Calu3 (cell line): ENCODE measurements around the gene FARS2. TPM values are rescaled to one million over a fixed set of nuclear protein-coding genes. Genes with fewer than 3 reads are reported as not detected.
A peak's percentile ranks its signal among the peaks of the same experiment; 100 is the strongest.

Experiments
- BruUV-seq: library from RNA; stranded (reverse); fragments of 400-500 nt; replicated peaks from 2 replicates; lab custom pipeline; 2021; lab: Mats Ljungman, UMichigan
- CTCF ChIA-PET: fragments of 300-600 bp; sonication (Branson Sonifier 250); formaldehyde crosslinking; loops from one replicate; lab custom pipeline; 2022; ENCODE audit warnings: antibody characterized with exemption; lab: Charles Lee
- DNase-seq: peaks from one replicate; pipeline ENCODE4 v3.0.0; 2022
- H3K27ac Mint-ChIP-seq: one replicate; pipeline ENCODE4 v1.8.0; 2022; ENCODE audit warnings: mixed read lengths; ENCODE audit not compliant: unreplicated experiment
- H3K27me3 Mint-ChIP-seq: one replicate; pipeline ENCODE4 v1.8.0; 2022; ENCODE audit warnings: mixed read lengths; ENCODE audit not compliant: unreplicated experiment
- H3K36me3 Mint-ChIP-seq: one replicate; pipeline ENCODE4 v1.8.0; 2022; ENCODE audit warnings: mild to moderate bottlenecking, moderate library complexity, mixed read lengths; ENCODE audit not compliant: insufficient read depth, unreplicated experiment
- H3K4me1 Mint-ChIP-seq: one replicate; pipeline ENCODE4 v1.8.0; 2022; ENCODE audit warnings: mild to moderate bottlenecking, low read depth, mixed read lengths; ENCODE audit not compliant: unreplicated experiment
- H3K4me3 Mint-ChIP-seq: one replicate; pipeline ENCODE4 v1.8.0; 2022; ENCODE audit warnings: mild to moderate bottlenecking, low read depth, moderate library complexity, mixed read lengths; ENCODE audit not compliant: unreplicated experiment
- H3K9me3 Mint-ChIP-seq: one replicate; pipeline ENCODE4 v1.8.0; 2022; ENCODE audit warnings: low read depth, mixed read lengths; ENCODE audit not compliant: unreplicated experiment
- CTCF ChIP-seq: fragments of 200-600 bp; IDR thresholded peaks from one replicate; pipeline ENCODE4 v1.8.0; 2022; ENCODE audit warnings: antibody characterized with exemption; ENCODE audit not compliant: unreplicated experiment
- intact Hi-C: fragments of 100-400 bp; cut with micrococcal nuclease; formaldehyde crosslinking; loops from one replicate; pipeline ENCODE4 v1.10.0; 2022; ENCODE audit not compliant: unreplicated experiment
- total RNA-seq: library from RNA; stranded (reverse); gene quantifications from 2 replicates; pipeline ENCODE4 v1.2.3, GENCODE V29; 2022

Gene FARS2
- total RNA-seq, 1 experiment from 2014 or later: 13.4 TPM

GRCh38 chr6:5261545-5262109, 314 bp downstream of the FARS2 start:
- H3K4me3 Mint-ChIP-seq: peak overlapping the region; percentile 91
- peaks cover 39% of the 10 kb centered on the region for H3K36me3 Mint-ChIP-seq
- no peak for TF ChIP-seq CTCF
- no peak for DNase-seq
- peaks cover 19% of the 10 kb centered on the region for H3K4me1 Mint-ChIP-seq
- CTCF ChIA-PET: no interaction called here
- peak overlapping the region; percentile 98 for H3K27ac Mint-ChIP-seq
- H3K27me3 Mint-ChIP-seq: no peaks in the 10 kb centered on the region
- BruUV-seq: TSS peak; percentile 82
- intact Hi-C loops: no loop called here
- no peaks in the 10 kb centered on the region for H3K9me3 Mint-ChIP-seq

DNA sequence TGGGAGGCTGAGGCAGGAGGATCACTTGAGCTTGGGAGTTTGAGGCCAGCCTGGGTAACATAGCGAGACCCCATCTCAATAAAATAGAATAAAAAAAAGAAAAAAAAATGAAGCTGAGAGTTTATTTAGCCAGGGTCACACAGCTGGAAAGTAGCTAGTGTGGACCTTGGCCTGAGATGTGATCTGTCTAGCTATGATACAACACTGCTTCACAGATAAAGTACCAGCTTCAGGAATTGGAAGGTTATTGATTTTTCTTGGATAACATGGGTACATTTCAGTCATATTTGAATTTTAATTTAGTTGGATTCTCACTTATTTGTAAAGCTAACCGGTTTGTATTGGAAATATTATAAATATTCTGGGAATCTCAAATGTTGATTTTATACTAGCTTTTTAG, 5.1 kb downstream of the FARS2 start:
- no TSS peak for BruUV-seq
- no peaks in the 10 kb centered on the region for H3K27me3 Mint-ChIP-seq
- peaks cover 18% of the 10 kb centered on the region for H3K36me3 Mint-ChIP-seq
- H3K4me3 Mint-ChIP-seq: no peak overlapping the region
- no peak for DNase-seq
- TF ChIP-seq CTCF: no peak
- no peaks in the 10 kb centered on the region for H3K9me3 Mint-ChIP-seq
- intact Hi-C loops: no loop called here
- H3K4me1 Mint-ChIP-seq: peaks cover 8% of the 10 kb centered on the region
- no peak overlapping the region for H3K27ac Mint-ChIP-seq
- CTCF ChIA-PET: no interaction called here

DNA sequence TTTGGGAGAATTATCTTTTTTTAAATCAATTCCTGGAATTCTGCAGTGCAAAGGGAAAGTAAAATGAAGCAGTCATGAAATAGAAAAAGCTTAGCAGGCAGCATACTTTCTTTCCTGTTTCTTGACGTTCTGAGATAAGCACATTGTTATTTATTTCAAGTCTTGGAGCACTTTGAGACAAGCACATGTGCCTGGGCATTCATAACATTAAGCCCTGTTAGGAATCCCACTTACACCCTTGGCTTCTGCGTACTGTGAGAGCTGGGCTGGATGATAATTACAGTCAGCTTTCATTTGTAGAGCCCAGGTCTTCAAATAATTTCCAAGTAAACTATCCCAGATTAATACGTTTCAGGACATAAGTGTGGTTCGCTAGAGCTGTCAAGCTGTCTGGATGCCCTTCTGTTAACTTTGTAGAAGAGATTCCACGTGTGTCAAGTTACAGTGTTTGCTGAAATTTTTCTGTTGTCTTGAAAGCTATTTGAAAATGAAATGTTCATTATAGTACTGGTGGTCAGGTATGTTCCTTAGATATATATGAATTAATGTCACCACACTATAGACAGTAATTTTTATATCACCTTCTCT, 8.9 kb downstream of the FARS2 start:
- BruUV-seq: no TSS peak
- CTCF ChIA-PET: no interaction called here
- intact Hi-C loops: no loop called here
- no peaks in the 10 kb centered on the region for H3K27me3 Mint-ChIP-seq
- H3K4me1 Mint-ChIP-seq: peaks cover 2% of the 10 kb centered on the region
- H3K4me3 Mint-ChIP-seq: no peak overlapping the region
- TF ChIP-seq CTCF: no peak
- H3K9me3 Mint-ChIP-seq: no peaks in the 10 kb centered on the region
- DNase-seq: no peak
- H3K36me3 Mint-ChIP-seq: peaks cover 5% of the 10 kb centered on the region
- no peak overlapping the region for H3K27ac Mint-ChIP-seq

GRCh38 chr6:5271926-5272325, 10.6 kb downstream of the FARS2 start:
- Mint-ChIP-seq H3K27ac (no peak overlapping the region), H3K36me3 (no peaks in the 10 kb centered on the region), H3K27me3 (no peaks in the 10 kb centered on the region), H3K4me1 (no peaks in the 10 kb centered on the region), H3K9me3 (no peaks in the 10 kb centered on the region), H3K4me3 (no peak overlapping the region)
- CTCF ChIA-PET: no interaction called here
- no peak for TF ChIP-seq CTCF
- intact Hi-C loops: no loop called here
- DNase-seq: no peak
- BruUV-seq: no TSS peak
